ENCODE results near the gene CMKLR1.

The CMKLR1 gene

DNA sequence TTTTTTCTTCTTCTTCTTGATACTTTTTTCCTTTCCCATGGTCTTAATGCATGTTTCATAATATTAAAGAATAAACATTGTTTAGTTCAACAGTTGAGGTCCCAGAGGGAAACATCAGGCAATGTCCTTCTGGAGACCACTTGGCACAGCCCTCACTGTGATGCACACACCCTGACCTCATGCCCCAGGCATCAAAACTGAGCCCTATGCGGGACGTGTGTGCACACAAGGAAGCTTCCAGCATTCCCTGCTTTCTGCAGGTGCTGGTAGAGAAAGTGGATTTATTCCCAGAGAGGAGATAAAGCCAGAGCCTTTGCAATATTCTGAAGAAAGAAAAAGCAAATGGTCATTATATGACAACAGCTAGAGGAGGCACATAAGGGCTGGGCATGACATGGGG lies 16.0 kb upstream of the CMKLR1 start:
- Histone ChIP-seq H3K9me3 (ENCODE audit: control insufficient read depth, insufficient read depth, low read length) (no peaks in the 10 kb centered on the region), H3K9ac (ENCODE audit: low read depth, low read length) (no peak overlapping the region), H3K36me3 (ENCODE audit: insufficient read depth, low read length) (no peaks in the 10 kb centered on the region), H3K4me1 (ENCODE audit: insufficient read depth, low read length) (peaks cover 17% of the 10 kb centered on the region)

DNA sequence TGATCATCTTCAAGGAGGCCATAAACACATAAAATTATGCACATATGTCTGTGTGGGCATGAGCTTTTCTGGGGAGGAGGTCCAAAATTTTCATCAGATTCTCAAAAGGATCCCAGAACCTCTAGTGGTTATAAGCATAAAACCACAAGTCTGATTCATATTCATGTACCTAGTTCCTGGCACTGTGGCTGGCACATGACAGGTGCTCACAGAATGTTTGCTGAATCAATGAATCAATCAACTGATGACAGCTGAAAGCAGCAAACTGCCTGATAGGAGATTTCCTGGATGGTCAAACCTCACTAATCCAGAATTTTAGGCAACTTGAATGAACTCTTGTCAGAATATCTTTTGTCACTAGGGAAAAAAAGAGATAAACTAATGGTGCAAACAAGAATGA lies 13.5 kb upstream of the CMKLR1 start:
- H3K9ac ChIP-seq (ENCODE audit: low read depth, low read length), result no peak overlapping the region
- no peaks in the 10 kb centered on the region for H3K36me3 ChIP-seq (ENCODE audit: insufficient read depth, low read length)
- no peaks in the 10 kb centered on the region for H3K9me3 ChIP-seq (ENCODE audit: control insufficient read depth, insufficient read depth, low read length)
- H3K4me1 ChIP-seq (ENCODE audit: insufficient read depth, low read length), result peaks cover 6% of the 10 kb centered on the region; the same call in 1 of the 2 replicates

DNA sequence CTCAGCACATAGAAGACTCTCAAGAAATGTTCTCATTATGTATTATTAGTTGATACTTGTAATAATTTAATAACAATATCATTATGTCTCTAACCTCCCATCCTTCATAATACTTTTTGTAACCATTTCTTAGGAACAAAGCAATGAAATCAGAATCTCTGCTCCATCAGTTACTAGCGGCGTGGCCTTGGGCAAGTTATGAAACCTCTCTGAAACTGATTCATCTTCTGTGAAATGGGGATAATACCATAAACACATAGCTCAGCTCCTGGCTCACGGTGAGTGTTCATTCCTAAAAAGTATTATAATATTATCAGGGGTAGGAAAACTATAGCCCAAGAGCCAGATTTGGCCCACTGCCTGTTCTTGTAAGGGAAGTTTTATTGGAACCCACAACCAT lies 11.4 kb upstream of the CMKLR1 start:
- no peak overlapping the region for H3K9ac ChIP-seq (ENCODE audit: low read depth, low read length)
- no peaks in the 10 kb centered on the region for H3K9me3 ChIP-seq (ENCODE audit: control insufficient read depth, insufficient read depth, low read length)
- peaks cover 9% of the 10 kb centered on the region; the same call in 1 of the 2 replicates for H3K4me1 ChIP-seq (ENCODE audit: insufficient read depth, low read length)
- H3K36me3 ChIP-seq (ENCODE audit: insufficient read depth, low read length), result no peaks in the 10 kb centered on the region

DNA sequence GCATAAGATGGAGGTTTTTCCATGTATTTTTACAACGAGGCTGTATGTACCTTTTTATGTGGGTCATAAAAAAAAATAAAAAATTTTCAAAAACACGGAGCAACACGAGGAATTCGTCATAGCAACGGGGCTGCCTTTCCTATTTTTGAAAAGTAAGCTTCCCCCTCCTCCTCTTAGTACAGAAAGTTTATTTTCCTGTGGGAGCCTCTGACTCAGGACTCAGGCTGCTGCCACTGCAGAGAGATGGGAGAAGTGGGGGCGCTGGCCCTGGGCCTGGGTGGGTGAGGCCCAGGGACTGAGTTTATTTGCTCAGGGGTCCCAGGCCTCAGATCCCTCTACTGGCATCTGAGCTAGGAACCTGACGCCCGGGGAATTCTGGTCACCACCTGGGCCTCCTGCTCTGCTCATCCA lies 10.2 kb upstream of the CMKLR1 start:
- H3K9me3 ChIP-seq (ENCODE audit: control insufficient read depth, insufficient read depth, low read length), result no peaks in the 10 kb centered on the region
- no peak overlapping the region for H3K9ac ChIP-seq (ENCODE audit: low read depth, low read length)
- H3K4me1 ChIP-seq (ENCODE audit: insufficient read depth, low read length), result peaks cover 9% of the 10 kb centered on the region; the same call in 1 of the 2 replicates
- no peaks in the 10 kb centered on the region for H3K36me3 ChIP-seq (ENCODE audit: insufficient read depth, low read length)

DNA sequence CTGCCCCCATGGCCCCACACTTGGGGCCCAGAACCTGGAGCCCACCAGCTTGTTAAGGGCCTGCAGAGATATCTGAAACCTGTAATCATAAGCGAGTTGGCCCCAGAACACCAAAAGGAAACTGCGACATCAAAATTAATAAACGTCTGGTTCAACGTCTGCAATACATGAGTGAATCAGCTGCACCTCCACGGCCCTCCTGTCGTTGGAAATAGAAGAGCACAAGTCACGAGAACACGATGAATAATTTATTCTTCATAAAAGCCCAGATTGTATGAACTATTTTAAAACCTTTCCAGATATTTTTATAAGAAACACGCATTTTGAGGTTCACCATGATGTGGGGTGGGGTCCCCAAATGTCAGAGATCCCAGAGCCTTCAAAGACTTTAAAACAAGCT lies 9.7 kb upstream of the CMKLR1 start:
- Histone ChIP-seq H3K4me1 (ENCODE audit: insufficient read depth, low read length) (peaks cover 9% of the 10 kb centered on the region; the same call in 1 of the 2 replicates), H3K9ac (ENCODE audit: low read depth, low read length) (no peak overlapping the region), H3K36me3 (ENCODE audit: insufficient read depth, low read length) (no peaks in the 10 kb centered on the region), H3K9me3 (ENCODE audit: control insufficient read depth, insufficient read depth, low read length) (no peaks in the 10 kb centered on the region)

DNA sequence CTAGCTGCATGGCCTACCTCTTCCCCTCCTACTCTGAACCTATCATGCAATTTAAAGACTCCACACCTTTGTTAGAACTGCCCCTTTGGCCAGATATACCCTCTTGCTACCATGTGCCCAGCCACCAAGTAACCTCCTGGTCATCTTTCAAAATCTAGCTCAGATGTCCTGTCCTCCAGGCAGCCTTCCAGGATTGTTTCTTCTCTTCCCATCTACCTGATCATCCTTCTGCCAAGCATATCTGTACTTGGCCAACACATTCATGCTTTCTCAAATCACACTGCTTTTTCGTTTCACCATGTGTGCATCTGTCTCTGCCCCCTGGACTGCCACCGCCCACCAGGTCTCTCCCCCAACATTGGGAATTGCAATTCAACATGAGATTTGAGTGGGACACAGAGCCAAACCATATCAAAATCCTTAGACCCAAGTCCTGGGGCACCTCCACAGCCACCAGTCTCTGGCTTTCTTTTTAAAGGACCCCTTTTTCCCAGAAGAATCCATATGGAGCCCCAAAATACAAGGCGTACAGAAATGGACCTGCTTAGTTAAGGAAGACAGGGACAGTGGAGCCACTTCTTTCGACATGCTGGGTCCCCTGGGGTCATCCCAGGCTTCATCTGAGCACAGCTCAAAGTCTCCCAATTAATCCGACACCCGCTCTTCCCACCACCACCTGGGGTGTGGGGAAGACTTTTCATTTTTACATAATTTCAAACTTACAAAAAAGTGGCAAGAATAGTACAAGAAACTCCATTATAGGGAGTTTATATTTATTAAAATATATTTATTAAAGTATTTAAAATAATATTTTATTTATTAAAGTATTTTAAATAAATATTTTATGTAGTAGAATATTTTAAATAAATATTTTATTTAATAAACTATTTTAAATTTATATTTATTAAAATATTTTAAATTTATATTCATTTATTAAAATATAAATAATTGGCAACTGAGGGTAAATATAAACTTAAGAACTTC lies 7.9 kb upstream of the CMKLR1 start:
- Histone ChIP-seq H3K9me3 (ENCODE audit: control insufficient read depth, insufficient read depth, low read length) (no peaks in the 10 kb centered on the region), H3K36me3 (ENCODE audit: insufficient read depth, low read length) (no peaks in the 10 kb centered on the region), H3K4me1 (ENCODE audit: insufficient read depth, low read length) (peaks cover 9% of the 10 kb centered on the region; the same call in 1 of the 2 replicates), H3K9ac (ENCODE audit: low read depth, low read length) (no peak overlapping the region)

DNA sequence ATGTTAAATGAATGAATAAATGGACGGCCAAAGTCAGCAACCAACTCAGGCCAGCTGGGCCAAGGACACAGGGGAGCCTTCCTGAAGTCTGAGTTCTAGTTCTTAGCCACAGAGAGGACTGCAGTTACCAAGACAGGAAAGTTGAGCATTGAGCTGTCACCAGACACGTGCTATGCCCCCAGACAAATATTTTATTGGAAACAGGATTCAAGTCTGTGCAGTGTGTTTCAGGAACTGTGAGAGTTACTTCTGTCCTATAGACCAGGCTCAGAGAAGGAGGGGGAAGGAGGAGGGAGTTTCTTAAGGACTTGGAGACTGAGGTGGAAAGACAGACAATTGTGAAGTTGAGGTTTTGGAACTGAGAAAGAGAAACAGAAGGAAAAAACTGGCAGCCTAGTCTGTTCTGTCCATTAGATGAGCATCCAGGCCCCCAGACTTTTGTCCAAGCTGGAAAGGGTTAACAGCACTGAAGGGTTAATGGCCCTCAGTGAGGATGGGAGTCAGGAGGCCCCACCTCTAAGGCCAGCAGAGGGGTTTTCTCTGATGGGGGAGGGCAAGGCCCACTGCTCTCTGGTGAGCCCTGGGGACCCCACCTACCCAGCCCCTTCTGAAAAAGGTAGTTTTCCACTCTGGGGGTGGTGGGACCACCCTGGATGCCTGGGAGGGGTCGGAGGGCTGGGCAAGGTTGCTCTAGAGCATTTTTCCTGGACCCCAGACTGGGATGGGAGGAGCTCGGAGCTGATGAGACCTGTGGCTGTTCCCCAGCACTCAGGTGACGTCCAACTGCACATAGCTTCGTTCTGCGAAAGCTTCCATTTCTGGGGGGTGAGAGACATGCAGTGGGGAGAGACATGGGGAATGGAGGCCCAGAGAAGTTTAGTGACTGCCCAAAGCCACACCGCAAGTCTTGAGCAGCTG lies 6.9 kb upstream of the CMKLR1 start:
- Histone ChIP-seq H3K36me3 (ENCODE audit: insufficient read depth, low read length) (no peaks in the 10 kb centered on the region), H3K9ac (ENCODE audit: low read depth, low read length) (no peak overlapping the region), H3K9me3 (ENCODE audit: control insufficient read depth, insufficient read depth, low read length) (no peaks in the 10 kb centered on the region), H3K4me1 (ENCODE audit: insufficient read depth, low read length) (peaks cover 9% of the 10 kb centered on the region; the same call in 1 of the 2 replicates)

DNA sequence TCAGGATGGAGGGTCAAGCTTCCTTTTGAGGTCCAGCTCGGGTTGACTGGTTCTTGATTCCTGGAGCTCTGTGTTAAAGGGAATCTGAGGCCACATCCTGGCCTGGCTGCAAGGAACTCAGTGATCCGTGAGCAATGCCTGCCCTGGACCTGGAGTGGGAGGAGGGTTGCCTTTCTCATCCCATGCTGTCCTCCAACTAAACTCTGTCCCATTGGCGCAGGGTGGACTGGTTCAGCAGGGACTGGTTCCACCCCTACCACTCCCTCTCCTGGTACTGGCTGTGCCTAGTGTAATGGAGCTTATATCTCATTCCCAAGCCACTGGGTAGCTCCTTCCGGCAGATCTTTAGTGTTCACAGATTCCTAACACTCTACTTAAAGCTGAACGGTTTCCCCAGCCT lies 3.9 kb upstream of the CMKLR1 start:
- Histone ChIP-seq H3K9ac (ENCODE audit: low read depth, low read length) (no peak overlapping the region), H3K4me1 (ENCODE audit: insufficient read depth, low read length) (peaks cover 16% of the 10 kb centered on the region; the same call in 1 of the 2 replicates), H3K36me3 (ENCODE audit: insufficient read depth, low read length) (no peaks in the 10 kb centered on the region), H3K9me3 (ENCODE audit: control insufficient read depth, insufficient read depth, low read length) (no peaks in the 10 kb centered on the region)

DNA sequence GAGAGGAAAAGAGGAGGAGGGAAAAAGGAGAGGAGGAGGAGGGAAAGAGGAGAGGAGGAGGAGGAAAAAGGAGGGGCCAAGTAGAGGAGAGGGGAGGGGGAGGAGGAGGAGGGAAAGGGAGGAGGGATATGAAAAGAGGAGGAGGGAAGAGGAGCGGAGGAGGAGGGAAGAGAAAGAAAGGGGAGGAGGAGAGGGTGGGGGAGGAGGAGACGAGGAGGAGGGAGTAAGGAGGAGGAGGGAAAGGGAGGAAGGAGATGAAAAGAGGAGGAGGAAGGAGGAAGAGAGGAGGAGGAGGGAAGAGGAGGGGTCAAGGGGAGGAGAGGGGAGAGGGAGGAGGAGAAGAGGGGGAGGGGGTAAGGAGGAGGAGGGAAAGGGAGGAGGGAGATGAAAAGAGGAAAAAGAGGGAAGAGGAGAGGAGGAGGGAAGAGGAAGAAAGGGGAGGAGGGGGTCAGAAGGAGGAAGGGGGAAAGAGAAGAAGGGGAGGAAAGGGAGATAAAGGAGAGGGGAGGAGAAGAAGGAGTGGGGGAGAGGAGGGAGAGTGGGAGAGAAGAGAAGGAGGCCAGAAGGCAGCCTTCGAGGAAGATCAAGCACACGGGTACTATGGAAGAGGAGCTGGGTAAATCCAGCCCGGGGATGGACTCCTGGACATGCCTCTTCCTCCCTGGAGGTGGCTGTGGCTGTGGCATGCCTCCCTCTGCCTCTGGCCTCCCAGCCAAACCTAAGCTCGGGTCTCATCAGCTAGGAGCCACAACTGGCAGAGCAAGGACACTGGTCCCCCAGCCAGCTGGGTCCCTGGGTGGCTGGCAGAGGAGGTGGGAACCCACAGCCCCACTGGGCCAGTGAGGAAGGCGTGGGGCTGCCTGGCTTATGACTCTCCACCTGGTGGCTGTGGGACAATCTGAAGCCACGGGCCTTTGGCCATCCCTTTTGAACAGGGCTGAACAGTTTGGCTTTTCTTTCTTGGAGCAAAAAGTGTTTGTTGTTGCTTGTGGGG lies 3.0 kb upstream of the CMKLR1 start:
- Histone ChIP-seq H3K36me3 (ENCODE audit: insufficient read depth, low read length) (no peaks in the 10 kb centered on the region), H3K9ac (ENCODE audit: low read depth, low read length) (no peak overlapping the region), H3K9me3 (ENCODE audit: control insufficient read depth, insufficient read depth, low read length) (no peaks in the 10 kb centered on the region), H3K4me1 (ENCODE audit: insufficient read depth, low read length) (peaks cover 15% of the 10 kb centered on the region; the same call in 1 of the 2 replicates)

DNA sequence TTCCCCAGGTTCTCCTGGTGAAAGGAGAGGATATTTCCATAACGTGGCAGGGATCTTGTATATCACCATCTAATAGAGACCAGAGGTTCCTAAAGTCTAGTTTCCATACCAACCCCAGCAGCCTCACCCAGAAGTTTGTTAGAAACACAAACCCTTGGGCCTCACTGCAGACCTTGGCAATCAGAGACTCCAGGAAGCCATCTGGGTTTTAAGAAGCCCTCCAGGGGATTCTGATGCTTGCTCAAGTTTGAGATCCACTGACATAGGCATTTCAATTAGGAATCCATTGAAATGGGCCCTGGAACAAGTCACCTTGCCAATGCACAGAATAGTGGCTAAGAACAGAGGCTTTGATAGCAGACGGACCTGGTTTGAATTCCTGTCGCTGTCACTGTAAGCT lies 2.2 kb upstream of the CMKLR1 start:
- H3K36me3 ChIP-seq (ENCODE audit: insufficient read depth, low read length), result no peaks in the 10 kb centered on the region
- peaks cover 11% of the 10 kb centered on the region; the same call in 1 of the 2 replicates for H3K4me1 ChIP-seq (ENCODE audit: insufficient read depth, low read length)
- H3K9me3 ChIP-seq (ENCODE audit: control insufficient read depth, insufficient read depth, low read length), result no peaks in the 10 kb centered on the region
- H3K9ac ChIP-seq (ENCODE audit: low read depth, low read length), result no peak overlapping the region

DNA sequence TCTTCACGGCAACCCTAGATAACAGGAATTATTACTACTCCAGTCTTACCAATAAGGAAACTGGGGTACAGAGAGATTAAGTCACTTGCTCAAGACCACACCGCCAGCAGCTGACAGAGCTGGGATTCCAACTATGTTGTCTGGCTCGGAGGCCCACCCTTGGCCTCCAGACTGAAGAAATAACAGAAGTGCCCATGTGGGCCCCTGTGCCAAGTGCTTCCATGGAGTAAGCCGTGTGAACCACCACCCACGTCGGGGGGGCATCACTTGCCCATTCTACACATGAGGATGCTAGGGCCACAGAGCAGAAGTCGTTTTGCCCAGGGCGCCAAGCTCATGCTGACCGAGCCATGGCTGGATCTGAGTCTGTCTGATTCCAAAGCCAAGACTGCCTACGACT lies 926 bp upstream of the CMKLR1 start:
- H3K9ac ChIP-seq (ENCODE audit: low read depth, low read length), result no peak overlapping the region
- H3K36me3 ChIP-seq (ENCODE audit: insufficient read depth, low read length), result peaks cover 5% of the 10 kb centered on the region; the same call in 1 of the 2 replicates
- no peaks in the 10 kb centered on the region for H3K9me3 ChIP-seq (ENCODE audit: control insufficient read depth, insufficient read depth, low read length)
- H3K4me1 ChIP-seq (ENCODE audit: insufficient read depth, low read length), result peaks cover 7% of the 10 kb centered on the region; the same call in 1 of the 2 replicates

DNA sequence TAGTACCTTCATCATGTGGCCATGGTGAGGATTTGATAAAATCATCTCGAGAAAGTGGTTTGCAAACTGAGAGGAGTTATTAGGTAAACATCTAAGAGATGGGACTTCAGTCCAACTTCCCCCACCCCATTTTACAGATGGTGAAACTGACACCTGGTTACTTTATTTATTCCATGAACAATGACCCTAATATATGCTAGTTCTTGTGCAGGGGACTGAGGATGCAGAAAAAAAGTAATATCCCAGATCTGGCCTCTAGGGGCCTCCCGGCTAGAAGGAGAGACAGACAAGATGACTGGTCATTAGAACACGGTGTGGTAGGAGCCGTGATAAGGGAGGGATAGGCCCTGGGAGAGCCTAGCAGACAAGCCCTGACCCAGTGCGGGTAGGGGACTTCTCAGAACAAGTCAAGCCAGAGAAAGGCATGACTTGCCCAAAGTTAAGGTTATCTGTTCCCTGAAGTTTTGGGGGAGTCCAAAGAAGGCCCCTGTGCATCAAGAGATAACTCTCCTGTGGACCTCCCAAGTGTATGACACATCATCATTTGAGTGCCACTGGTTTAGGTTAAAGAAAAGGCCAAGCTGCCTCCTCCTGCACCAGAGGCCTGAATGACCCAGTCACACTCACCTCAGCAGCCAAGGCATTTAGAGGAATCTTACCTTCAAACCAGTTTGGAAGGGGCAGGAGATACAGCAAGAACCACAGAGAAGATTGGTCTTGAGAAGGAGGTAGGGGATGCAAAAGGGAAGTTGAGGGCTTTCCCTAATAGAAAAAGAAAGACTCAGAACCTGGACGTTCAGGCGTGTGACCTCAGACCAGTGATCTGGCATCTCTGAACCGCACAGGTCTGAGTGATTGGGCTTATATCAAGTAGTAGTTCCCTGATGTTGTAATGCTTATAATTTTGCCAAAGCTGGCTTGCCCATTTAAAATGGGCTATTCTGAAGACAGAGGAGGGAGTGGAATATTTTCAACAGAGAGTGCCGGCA lies 1.6 kb downstream of the CMKLR1 start:
- peaks cover 5% of the 10 kb centered on the region; the same call in 1 of the 2 replicates for H3K36me3 ChIP-seq (ENCODE audit: insufficient read depth, low read length)
- no peak overlapping the region; the same call in 1 of the 2 replicates for H3K9ac ChIP-seq (ENCODE audit: low read depth, low read length)
- H3K4me1 ChIP-seq (ENCODE audit: insufficient read depth, low read length), result peaks cover 24% of the 10 kb centered on the region; the same call in 1 of the 2 replicates
- H3K9me3 ChIP-seq (ENCODE audit: control insufficient read depth, insufficient read depth, low read length), result no peaks in the 10 kb centered on the region

Measured in ES-I3 (cell line).